ENCODE results near the gene CCZ1.
"Not testable (repeated sequence)": the region's sequence is repeated elsewhere in the genome, so short reads cannot be mapped to it uniquely, and the experiment has no call there.

CCZ1 gene

DNA sequence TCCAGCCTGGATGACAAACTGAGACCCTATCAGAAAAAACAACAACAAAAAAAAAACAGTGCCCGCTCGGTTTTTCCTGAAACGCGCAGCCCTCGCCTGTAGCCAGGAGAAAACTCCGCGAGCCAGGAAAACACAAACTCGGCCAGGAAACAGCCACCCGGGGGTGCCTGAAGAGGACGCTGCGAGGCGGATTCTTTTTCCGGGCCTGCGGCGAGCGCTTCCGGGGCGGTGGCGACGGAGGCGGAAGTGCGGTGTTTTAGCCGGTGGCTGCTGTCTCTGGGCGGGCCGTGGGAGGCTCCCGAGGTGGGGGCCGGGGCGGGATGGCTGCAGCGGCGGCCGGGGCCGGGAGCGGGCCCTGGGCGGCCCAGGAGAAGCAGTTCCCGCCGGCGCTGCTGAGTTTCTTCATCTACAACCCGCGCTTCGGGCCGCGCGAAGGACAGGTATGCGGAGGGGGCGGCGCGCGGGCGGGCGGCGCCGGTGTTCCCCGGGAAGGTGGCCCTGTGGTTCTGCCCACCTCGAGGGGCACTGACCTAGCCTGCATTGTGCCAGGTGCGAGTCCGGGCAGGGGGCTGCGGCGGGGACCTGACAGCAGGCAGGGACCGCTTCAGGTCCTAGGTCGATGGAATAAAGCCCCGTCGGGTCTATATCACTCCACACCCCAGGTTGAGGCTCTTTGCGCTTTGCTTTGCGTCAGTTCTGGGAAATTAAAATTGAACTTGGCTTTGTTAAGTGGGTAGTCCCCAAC, at the start of gene CCZ1:
Gene CCZ1, plus strand, starts transcription at position 254 of the 745 bp plus-strand sequence. Its CDS starts 67 bp downstream, at position 321.
- DNase-seq (ENCODE audit: low read depth, low spot score) = peak; percentile 69

GRCh38 chr7:5850944-5851343, 47.6 kb upstream of the CCZ1 start:
- no peak for DNase-seq (ENCODE audit: low read depth, low spot score)

DNA sequence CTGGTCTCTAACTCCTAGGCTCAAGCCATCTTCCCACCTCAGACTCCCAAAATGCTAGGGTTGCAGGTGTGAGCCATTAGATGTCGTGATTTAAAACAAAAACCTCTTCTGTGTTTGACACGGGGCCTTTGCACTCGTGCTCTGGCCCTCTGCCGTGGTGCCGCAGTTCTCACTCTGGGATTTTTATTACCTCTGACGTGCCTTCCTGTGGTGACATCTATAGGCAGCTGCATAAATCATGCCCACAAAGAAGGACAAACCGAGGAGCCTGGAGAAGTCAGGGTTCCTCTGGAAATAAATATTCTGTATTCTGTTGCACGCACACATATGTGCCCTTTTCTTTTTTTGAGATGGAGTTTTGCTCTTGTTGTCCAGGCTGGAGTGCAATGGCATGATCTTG, 43.8 kb upstream of the CCZ1 start:
- DNase-seq (ENCODE audit: low read depth, low spot score) = no peak

GRCh38 chr7:5857041-5857575, 41.4 kb upstream of the CCZ1 start:
- DNase-seq (ENCODE audit: low read depth, low spot score) = not testable (repeated sequence)

GRCh38 chr7:5858494-5858893, 40.0 kb upstream of the CCZ1 start:
- DNase-seq (ENCODE audit: low read depth, low spot score) = not testable (repeated sequence)

DNA sequence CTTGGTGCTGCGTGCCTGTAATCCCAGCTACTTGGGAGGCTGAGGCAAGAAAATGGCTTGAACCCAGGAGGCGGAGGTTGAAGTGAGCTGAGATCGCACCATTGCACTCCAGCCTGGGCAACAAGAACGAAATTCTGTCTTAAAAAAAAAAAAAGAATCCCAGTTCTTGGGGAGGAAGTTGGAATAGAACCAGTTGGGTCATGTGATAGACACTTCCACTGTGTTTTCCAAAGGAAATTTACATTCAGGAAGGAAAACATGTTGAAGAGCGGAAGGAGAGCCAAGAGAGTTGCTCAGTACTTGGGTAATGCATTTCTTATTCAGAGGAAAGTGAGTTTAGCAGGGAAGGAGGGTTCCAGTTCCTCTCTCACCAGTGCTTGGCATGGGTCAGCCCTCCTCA, 37.3 kb upstream of the CCZ1 start:
- not testable (repeated sequence) for DNase-seq (ENCODE audit: low read depth, low spot score)

GRCh38 chr7:5862753-5863366, 35.7 kb upstream of the CCZ1 start:
- not testable (repeated sequence) for DNase-seq (ENCODE audit: low read depth, low spot score)

DNA sequence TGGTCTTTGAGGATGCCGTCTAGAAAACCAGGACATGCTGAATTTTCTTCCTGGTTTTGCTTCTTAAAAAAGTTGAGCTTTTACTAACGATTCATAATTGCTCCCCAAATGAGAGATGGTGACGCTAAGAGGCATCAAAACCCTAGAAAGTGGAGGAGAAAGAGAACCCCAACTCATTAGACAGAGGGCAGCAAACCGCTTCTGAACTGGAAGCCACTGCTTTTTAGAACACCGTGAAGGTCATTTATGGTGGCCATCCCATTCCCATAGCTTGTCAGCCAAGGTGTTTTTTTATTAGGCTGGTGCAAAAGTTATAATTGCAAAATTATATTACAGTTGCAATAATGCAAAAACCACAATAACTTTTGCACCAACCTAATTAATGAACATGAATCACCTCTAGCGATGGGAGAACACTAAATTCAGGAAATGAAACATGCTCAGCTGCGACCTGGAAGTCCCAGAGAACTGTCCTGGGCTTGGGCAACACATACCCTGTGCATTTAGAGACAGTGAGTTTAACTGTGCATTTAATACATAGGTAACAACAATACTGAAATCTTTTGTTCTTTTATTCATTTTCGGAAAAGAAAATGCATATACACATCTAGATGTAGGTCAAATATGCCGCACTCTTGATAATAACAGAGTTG, 33.1 kb upstream of the CCZ1 start:
- DNase-seq (ENCODE audit: low read depth, low spot score) = not testable (repeated sequence)

DNA sequence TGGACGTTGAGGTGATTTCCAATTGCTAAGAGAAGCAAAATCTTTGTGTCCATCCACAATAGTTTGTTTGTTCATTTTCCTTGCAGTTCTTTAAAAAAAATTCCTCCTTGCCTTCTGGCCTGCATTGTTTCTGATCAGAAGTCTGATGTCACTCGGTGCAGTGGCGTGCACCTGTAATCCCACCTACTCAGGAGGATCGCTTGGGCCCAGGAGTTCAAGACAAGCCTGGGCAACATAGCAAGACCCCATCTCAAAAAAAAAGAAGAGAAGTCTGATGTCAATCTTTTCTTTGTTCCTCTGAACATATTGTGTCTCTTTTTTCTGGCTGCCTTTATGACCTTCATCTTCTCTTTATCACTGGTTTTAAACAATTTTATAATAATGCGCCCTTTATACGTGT, 31.5 kb upstream of the CCZ1 start:
- no peak for DNase-seq (ENCODE audit: low read depth, low spot score)

DNA sequence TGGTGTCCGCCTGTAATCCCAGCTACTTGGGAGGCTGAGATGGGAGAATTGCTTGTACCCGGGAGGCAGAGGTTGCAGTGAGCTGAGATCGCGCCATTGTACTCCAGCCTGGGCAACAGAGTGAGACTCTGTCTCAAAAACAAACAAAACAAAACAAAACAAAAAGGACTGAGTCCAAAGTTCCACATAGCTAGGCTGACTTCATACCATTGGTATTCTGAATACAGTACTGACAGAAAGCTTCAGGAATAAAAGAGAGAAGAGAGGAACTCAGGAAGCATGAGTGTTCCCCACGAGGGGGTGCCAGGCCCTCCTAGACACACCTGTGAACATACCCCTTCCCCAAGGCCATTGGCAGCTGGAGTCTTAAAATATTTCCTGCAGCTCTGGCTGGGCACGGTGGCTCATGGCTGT, 29.6 kb upstream of the CCZ1 start:
- DNase-seq (ENCODE audit: low read depth, low spot score) = peak; percentile 60

DNA sequence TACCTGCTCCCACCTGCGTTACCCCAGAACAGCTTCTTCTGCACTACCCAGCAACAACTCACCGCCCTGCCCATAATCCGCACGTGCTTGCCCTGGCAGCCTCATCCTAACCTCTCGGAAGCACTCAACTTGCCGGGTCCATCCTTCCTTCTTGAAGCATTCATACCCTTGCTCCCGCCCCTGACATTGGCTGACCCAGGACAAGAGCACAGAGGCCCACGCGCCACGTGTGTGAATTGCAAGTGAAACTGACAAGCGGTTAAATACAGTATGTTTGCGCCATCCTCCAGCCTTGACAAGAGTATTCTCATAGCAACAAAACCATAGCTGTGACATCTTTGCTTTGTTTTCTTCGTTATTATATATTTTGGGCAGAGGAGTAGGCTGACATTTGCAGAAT, 28.8 kb upstream of the CCZ1 start:
- no peak for DNase-seq (ENCODE audit: low read depth, low spot score)

GRCh38 chr7:5870311-5870710, 28.2 kb upstream of the CCZ1 start:
- no peak for DNase-seq (ENCODE audit: low read depth, low spot score)

DNA sequence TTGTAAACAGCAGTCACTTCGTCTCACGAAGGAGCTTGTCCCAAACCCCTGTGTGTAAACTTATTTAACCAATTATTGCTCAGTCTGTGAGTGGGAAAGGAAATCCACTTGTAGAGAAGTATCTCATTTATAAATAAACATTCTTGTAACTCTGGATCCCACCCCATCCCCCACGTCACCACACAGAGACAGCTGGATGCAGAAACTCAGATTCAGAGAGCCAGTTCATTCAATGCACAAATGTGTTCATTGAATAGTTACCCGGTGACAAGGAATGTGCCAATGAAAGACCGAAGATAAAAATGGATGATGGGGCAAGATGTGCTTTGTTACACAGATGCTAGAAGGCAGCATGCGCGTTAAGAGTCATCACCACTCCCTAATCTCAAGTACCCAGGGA, 26.2 kb upstream of the CCZ1 start:
- peak; percentile 7 for DNase-seq (ENCODE audit: low read depth, low spot score)

DNA sequence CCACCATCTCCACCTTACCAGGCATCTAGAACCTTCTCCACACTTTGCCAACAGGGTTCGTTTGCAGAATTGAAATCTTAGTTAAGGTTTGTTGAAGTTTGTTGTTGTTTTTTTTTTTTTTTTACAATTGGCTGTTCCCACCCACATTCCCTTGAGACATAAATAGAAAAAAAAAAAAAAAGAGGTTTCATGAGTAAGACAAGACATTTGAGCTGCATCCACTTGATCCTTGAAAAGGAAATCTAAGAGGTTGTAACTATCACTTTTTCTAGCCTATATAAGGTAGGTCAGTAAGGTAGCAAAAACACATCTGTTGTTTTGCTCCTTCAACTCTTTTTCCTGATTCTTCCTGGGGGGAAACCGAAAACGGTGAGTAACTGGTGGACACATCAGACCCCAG, 18.9 kb upstream of the CCZ1 start:
- not testable (repeated sequence) for DNase-seq (ENCODE audit: low read depth, low spot score)

DNA sequence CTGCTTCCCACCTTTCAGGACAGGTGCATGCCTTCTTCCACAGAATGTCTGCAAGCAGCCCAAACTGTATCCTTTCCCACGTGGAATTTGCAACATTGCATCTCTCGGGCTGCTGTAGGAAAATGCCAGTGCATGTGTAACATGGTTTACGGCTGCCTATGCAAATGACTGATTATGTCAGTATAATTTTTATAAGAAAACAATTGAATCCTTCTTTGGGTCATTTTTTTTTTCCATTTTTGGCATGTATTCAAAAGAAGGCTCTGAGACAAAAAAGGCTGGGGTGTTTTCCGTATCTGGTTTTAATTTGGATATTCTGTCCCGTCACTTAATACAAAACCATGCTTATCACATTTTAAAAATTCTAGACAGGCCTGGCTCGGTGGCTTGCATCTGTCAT, 18.4 kb upstream of the CCZ1 start:
- DNase-seq (ENCODE audit: low read depth, low spot score) = not testable (repeated sequence)

GRCh38 chr7:5884431-5884830, 14.1 kb upstream of the CCZ1 start:
- DNase-seq (ENCODE audit: low read depth, low spot score) = not testable (repeated sequence)

GRCh38 chr7:5888021-5888420, 10.5 kb upstream of the CCZ1 start:
- DNase-seq (ENCODE audit: low read depth, low spot score) = not testable (repeated sequence)

DNA sequence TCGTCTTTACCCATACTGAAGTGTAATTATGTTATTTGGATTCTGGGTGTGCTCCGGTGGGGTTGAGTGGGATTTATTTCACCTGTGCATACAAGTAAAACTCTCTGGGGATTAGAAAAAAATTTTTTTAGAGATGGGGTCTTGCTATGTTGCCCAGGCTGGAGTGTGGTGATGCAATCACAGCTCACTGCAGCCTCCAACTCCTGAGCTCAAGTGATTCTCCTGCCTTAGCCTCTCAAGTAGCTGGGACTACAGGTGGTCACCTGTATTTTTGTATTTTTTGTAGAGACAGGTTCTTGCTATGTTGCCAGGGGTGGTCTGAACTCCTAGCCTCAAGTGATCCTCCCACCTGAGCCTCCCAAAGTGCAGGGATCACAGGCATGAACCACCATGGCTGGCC, 8.3 kb upstream of the CCZ1 start:
- not testable (repeated sequence) for DNase-seq (ENCODE audit: low read depth, low spot score)

DNA sequence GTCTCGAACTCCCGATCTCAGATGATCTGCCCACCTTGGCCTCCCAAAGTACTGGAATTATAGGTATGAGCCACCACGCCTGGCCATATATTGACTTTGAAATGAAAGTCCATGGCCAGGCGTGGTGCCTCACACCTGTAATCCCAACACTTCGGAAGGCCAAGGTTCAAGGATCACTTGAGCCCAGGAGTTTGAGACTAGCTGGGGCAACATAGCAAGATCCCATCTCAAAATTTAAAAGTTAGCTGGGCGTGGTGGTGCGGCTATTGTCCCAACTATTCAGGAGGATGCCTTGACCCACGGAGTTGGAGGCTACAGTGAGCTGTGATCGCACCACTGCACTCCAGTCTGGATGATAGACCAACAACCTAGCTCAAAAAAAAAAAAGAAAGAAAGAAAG, 6.0 kb upstream of the CCZ1 start:
- no peak for DNase-seq (ENCODE audit: low read depth, low spot score)

GRCh38 chr7:5897369-5897919, 1.1 kb upstream of the CCZ1 start:
- not testable (repeated sequence) for DNase-seq (ENCODE audit: low read depth, low spot score)

DNA sequence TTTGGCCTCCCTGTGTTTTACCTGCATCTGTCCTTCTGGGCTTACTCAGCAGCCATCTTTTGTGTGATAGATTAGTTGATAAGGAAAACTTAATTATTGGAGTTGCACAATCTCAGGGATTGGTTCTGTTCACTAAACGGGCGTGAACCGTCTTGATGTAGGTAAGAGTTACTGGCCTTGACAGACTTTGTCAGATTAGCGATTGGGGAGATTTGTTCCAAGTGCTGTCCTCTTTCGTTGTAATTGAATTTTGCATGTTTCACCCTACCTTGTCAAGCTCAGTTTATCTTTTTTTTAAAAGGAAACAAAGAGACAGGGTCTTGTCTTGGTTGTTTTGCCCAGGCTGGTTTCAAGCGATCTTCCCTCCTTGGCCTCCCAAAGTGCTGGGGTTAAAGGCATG, 4.5 kb downstream of the CCZ1 start:
- not testable (repeated sequence) for DNase-seq (ENCODE audit: low read depth, low spot score)

DNA sequence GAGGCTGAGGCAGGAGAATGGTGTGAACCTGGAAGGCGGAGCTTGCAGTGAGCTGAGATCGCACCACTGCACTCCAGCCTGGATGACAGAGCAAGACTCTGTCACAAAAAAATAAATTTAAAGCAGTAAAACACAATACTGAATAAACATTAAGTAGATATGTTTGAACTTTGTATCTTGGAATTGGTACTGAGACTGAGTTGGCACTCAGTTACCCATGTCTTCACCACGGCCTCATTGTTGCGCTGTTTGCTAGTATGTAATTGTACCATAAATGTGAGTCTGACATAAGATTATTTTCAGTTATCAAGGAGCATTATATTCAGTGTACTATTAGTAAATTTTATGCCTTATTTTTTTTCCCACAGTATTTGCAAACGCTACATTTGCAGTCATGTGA, 6.2 kb downstream of the CCZ1 start:
- DNase-seq (ENCODE audit: low read depth, low spot score) = not testable (repeated sequence)
